Thyroid gland (tissue), 4 donors: ENCODE data around the gene PEDS1.

Experiments used
- POLR2A ChIP-seq, 2 donors: fragments of 450-650 bp; IDR thresholded peaks; one replicate each; pipeline ENCODE4 v1.6.1; 2017; ENCODE audit warnings: antibody characterized with exemption in 2 of 2, mild to moderate bottlenecking in 2 of 2, moderate library complexity in 1 of 2
- TF ChIP-seq, protein P1 (sequence below), 6 experiments: fragments of 200-600 bp in 3 of 6; fragments of 450-650 bp in 3 of 6; sonication (generic) in 3 of 6; IDR thresholded peaks; one replicate each; pipeline ENCODE4 v1.5.1; 2016 to 2019; ENCODE audit warnings: antibody characterized with exemption in 6 of 6, mild to moderate bottlenecking in 2 of 6, inconsistent platforms in 1 of 6, moderate library complexity in 1 of 6

- TF ChIP-seq, protein P1, sequence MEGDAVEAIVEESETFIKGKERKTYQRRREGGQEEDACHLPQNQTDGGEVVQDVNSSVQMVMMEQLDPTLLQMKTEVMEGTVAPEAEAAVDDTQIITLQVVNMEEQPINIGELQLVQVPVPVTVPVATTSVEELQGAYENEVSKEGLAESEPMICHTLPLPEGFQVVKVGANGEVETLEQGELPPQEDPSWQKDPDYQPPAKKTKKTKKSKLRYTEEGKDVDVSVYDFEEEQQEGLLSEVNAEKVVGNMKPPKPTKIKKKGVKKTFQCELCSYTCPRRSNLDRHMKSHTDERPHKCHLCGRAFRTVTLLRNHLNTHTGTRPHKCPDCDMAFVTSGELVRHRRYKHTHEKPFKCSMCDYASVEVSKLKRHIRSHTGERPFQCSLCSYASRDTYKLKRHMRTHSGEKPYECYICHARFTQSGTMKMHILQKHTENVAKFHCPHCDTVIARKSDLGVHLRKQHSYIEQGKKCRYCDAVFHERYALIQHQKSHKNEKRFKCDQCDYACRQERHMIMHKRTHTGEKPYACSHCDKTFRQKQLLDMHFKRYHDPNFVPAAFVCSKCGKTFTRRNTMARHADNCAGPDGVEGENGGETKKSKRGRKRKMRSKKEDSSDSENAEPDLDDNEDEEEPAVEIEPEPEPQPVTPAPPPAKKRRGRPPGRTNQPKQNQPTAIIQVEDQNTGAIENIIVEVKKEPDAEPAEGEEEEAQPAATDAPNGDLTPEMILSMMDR (IDR thresholded peaks at IDR 0.05): no peak
- no peak for TF ChIP-seq POLR2A (IDR thresholded peaks at IDR 0.05)
Observed at GRCh38 chr20:50115041-50115512, 38.4 kb downstream of the PEDS1 start.
